ENCODE results near the gene NTHL1. TPM values are rescaled to one million over a fixed set of nuclear protein-coding genes. Genes with fewer than 3 reads are reported as not detected.

NTHL1 gene
- total and polyA plus RNA-seq, 2 of the 13 experiments (the other 11 are each of a cell fraction or from before 2014, with no cell fraction given), result 47.5 to 64.9 TPM

DNA sequence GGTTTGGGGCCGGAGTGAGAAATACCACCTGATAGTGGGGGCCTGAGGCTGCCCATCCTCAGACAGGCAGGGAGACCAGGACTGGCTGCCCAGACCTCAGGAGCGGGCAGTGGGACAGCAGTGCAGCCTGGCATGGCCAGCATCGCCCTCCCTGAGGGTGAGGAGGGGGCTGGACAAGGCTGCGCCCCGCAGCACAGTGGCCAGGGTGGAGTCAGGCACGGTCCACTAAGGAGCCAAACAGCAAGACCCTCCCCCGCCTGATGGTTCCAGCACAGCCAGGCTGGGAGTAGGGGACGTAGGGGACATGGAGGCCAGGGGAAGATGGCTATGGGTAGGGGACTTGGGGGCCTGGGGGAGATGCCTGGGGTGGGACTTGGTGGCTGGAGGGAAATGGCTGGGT lies 41.3 kb downstream of the NTHL1 start (continued):
- TF ChIP-seq, protein P1, sequence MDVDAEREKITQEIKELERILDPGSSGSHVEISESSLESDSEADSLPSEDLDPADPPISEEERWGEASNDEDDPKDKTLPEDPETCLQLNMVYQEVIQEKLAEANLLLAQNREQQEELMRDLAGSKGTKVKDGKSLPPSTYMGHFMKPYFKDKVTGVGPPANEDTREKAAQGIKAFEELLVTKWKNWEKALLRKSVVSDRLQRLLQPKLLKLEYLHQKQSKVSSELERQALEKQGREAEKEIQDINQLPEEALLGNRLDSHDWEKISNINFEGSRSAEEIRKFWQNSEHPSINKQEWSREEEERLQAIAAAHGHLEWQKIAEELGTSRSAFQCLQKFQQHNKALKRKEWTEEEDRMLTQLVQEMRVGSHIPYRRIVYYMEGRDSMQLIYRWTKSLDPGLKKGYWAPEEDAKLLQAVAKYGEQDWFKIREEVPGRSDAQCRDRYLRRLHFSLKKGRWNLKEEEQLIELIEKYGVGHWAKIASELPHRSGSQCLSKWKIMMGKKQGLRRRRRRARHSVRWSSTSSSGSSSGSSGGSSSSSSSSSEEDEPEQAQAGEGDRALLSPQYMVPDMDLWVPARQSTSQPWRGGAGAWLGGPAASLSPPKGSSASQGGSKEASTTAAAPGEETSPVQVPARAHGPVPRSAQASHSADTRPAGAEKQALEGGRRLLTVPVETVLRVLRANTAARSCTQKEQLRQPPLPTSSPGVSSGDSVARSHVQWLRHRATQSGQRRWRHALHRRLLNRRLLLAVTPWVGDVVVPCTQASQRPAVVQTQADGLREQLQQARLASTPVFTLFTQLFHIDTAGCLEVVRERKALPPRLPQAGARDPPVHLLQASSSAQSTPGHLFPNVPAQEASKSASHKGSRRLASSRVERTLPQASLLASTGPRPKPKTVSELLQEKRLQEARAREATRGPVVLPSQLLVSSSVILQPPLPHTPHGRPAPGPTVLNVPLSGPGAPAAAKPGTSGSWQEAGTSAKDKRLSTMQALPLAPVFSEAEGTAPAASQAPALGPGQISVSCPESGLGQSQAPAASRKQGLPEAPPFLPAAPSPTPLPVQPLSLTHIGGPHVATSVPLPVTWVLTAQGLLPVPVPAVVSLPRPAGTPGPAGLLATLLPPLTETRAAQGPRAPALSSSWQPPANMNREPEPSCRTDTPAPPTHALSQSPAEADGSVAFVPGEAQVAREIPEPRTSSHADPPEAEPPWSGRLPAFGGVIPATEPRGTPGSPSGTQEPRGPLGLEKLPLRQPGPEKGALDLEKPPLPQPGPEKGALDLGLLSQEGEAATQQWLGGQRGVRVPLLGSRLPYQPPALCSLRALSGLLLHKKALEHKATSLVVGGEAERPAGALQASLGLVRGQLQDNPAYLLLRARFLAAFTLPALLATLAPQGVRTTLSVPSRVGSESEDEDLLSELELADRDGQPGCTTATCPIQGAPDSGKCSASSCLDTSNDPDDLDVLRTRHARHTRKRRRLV (CRISPR knock-in tag; IDR thresholded peaks at IDR 0.05), result no peak
- no peak for TF ChIP-seq TBL1XR1 (IDR thresholded peaks at IDR 0.05; ENCODE audit: borderline replicate concordance, low read length, partially characterized antibody)
- no peak for TF ChIP-seq ZNF607 (CRISPR knock-in tag; IDR thresholded peaks at IDR 0.05; ENCODE audit: borderline replicate concordance)
- TF ChIP-seq ZNF749 (CRISPR knock-in tag; IDR thresholded peaks at IDR 0.05; ENCODE audit: borderline replicate concordance), result no peak
- no peak for TF ChIP-seq ZNF761 (CRISPR knock-in tag; conservative IDR thresholded peaks at IDR 0.05)
- TF ChIP-seq SKI (IDR thresholded peaks at IDR 0.05; ENCODE audit: partially characterized antibody), result no peak
- TF ChIP-seq CSRNP1 (CRISPR knock-in tag; IDR thresholded peaks at IDR 0.05), result no peak
- TF ChIP-seq ZNF598 (CRISPR knock-in tag; IDR thresholded peaks at IDR 0.05; ENCODE audit: borderline replicate concordance), result no peak
- no peak for TF ChIP-seq ZBTB25 (CRISPR knock-in tag; IDR thresholded peaks at IDR 0.05)
- TF ChIP-seq, protein P2, sequence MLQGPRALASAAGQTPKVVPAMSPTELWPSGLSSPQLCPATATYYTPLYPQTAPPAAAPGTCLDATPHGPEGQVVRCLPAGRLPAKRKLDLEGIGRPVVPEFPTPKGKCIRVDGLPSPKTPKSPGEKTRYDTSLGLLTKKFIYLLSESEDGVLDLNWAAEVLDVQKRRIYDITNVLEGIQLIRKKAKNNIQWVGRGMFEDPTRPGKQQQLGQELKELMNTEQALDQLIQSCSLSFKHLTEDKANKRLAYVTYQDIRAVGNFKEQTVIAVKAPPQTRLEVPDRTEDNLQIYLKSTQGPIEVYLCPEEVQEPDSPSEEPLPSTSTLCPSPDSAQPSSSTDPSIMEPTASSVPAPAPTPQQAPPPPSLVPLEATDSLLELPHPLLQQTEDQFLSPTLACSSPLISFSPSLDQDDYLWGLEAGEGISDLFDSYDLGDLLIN (CRISPR knock-in tag; IDR thresholded peaks at IDR 0.05; ENCODE audit: borderline replicate concordance), result no peak
- no peak for TF ChIP-seq ZNF33B (CRISPR knock-in tag; IDR thresholded peaks at IDR 0.05)
